ENCODE data around the gene AP5M1. TPM values are rescaled to one million over a fixed set of nuclear protein-coding genes. Genes with fewer than 3 reads are reported as not detected.

AP5M1 gene
- total and polyA plus RNA-seq, 2 of the 13 experiments (the other 11 are each of a cell fraction or from before 2014, with no cell fraction given): 14.8 to 35.0 TPM

- no peak for TF ChIP-seq SKIL (CRISPR knock-in tag; IDR thresholded peaks at IDR 0.05; ENCODE audit: borderline replicate concordance)
- TF ChIP-seq ZMYM3 (CRISPR knock-in tag; IDR thresholded peaks at IDR 0.05): no peak
- no peak for TF ChIP-seq HHEX (CRISPR knock-in tag; IDR thresholded peaks at IDR 0.05)
- TF ChIP-seq ZFP90 (CRISPR knock-in tag; IDR thresholded peaks at IDR 0.05; ENCODE audit: borderline replicate concordance): no peak
- no peak for TF ChIP-seq MAFG (CRISPR knock-in tag; IDR thresholded peaks at IDR 0.05)
- TF ChIP-seq RAD21 (CRISPR knock-in tag; IDR thresholded peaks at IDR 0.05): no peak
Measured at GRCh38 chr14:57295239-57295638, 26.5 kb downstream of the AP5M1 start (continued).

- Histone ChIP-seq H3K4me3 (replicated peaks in 1 of 3; ENCODE audit: insufficient read depth in 1 of 3, low read depth in 2 of 3, low read length in 3 of 3) (no peak overlapping the region), H3K9me3 (ENCODE audit: low read length) (no peaks in the 10 kb centered on the region), H3K4me2 (ENCODE audit: low read depth, low read length) (no peak overlapping the region), H3K79me2 (ENCODE audit: insufficient read depth, low read length) (no peaks in the 10 kb centered on the region), H3K9ac (ENCODE audit: insufficient read depth, low read depth, low read length) (no peak overlapping the region), H4K20me1 (ENCODE audit: insufficient read depth, low read length) (no peaks in the 10 kb centered on the region), H3K4me1 (ENCODE audit: insufficient read depth, low read length) (no peaks in the 10 kb centered on the region), H2AFZ (ENCODE audit: low read length) (no peak overlapping the region), H3K36me3 (replicated peaks in 1 of 2; ENCODE audit: control insufficient read depth in 1 of 2, insufficient read depth in 2 of 2, low read length in 2 of 2) (no peaks in the 10 kb centered on the region), H3K27ac (ENCODE audit: extremely low read length, insufficient read depth, low read length) (no peak overlapping the region), H3K27me3 (ENCODE audit: control insufficient read depth in 1 of 2, insufficient read depth in 2 of 2, low read length in 2 of 2) (no peaks in the 10 kb centered on the region)
- in situ Hi-C loops (cut with HindIII; ENCODE audit: extremely low pct_ligation_motif_present, low pct_unique_long_range_greater_than_20kb): no loop called here
- no TSS peak for BruUV-seq (replicated peaks)
- WGBS (ENCODE audit: low lambda C conversion rate): 96% methylated on average over 4 of the region's 4 CpGs
- ATAC-seq (no peak), DNase-seq (ENCODE audit: low spot score) (no peak), FAIRE-seq (no peak)
- CTCF ChIA-PET (ENCODE audit: low intra/inter-chr PET ratio, low total read pairs): no interaction called here
- POLR2A ChIA-PET: no interaction called here
- intact Hi-C loops (cut with micrococcal nuclease; ENCODE audit: unreplicated experiment): loop anchor here (10.0 kb wide), 2 partner anchors 93 to 633 kb away; no protein-coding TSS in a partner anchor
- TF ChIP-seq ZNF407 (CRISPR knock-in tag; IDR thresholded peaks at IDR 0.05; ENCODE audit: not compliant biosample characterization): no peak
- TF ChIP-seq ZUFSP (CRISPR knock-in tag; IDR thresholded peaks at IDR 0.05; ENCODE audit: borderline replicate concordance): no peak
- no peak for TF ChIP-seq ZNF761 (CRISPR knock-in tag; conservative IDR thresholded peaks at IDR 0.05)
- TF ChIP-seq MXD4 (CRISPR knock-in tag; IDR thresholded peaks at IDR 0.05): no peak
- no peak for TF ChIP-seq CENPT (CRISPR knock-in tag; IDR thresholded peaks at IDR 0.05; ENCODE audit: low read depth)
Measured at GRCh38 chr14:57297852-57298251, 29.1 kb downstream of the AP5M1 start.
